Skeletal muscle cell (primary cell): ENCODE results near the gene ADK.
"Not testable (repeated sequence)": the region's sequence is repeated elsewhere in the genome, so short reads cannot be mapped to it uniquely, and the experiment has no call there.

Experiments
- DNase-seq: peaks from one replicate; pipeline ENCODE4 v3.0.0-alpha.2; 2010; ENCODE audit warnings: low read depth
- H3K4me3 ChIP-seq: 2 replicates; pipeline ENCODE4 v1.5.1; 2011; ENCODE audit warnings: low read depth, mild to moderate bottlenecking, control low read depth, low read length, moderate library complexity

Gene ADK

GRCh38 chr10:74496276-74496675 lies 345.3 kb downstream of the ADK start:
- not testable (repeated sequence) for H3K4me3 ChIP-seq, DNase-seq

GRCh38 chr10:74498664-74499063 lies 347.6 kb downstream of the ADK start:
- not testable (repeated sequence) for DNase-seq, H3K4me3 ChIP-seq

- no peak for DNase-seq
- H3K4me3 ChIP-seq, result no peak overlapping the region
Measured at GRCh38 chr10:74500026-74500704, 349.1 kb downstream of the ADK start.

- H3K4me3 ChIP-seq, result no peak overlapping the region
- no peak for DNase-seq
Measured at GRCh38 chr10:74500816-74501215, 349.8 kb downstream of the ADK start.

GRCh38 chr10:74502963-74503608 lies 352.1 kb downstream of the ADK start:
- H3K4me3 ChIP-seq, result no peak overlapping the region
- DNase-seq, result peak; percentile 62

GRCh38 chr10:74507951-74508350 lies 356.9 kb downstream of the ADK start:
- H3K4me3 ChIP-seq, result no peak overlapping the region
- no peak for DNase-seq

- no peak overlapping the region for H3K4me3 ChIP-seq
- no peak for DNase-seq
Measured at GRCh38 chr10:74510594-74510993, 359.6 kb downstream of the ADK start.

- no peak overlapping the region for H3K4me3 ChIP-seq
- DNase-seq, result no peak
Measured at GRCh38 chr10:74511051-74511450, 360.0 kb downstream of the ADK start.

GRCh38 chr10:74514322-74514721 lies 363.3 kb downstream of the ADK start:
- H3K4me3 ChIP-seq, result no peak overlapping the region
- no peak for DNase-seq

GRCh38 chr10:74518061-74518460 lies 367.0 kb downstream of the ADK start:
- H3K4me3 ChIP-seq, result no peak overlapping the region
- no peak for DNase-seq

- no peak for DNase-seq
- H3K4me3 ChIP-seq, result no peak overlapping the region
Measured at GRCh38 chr10:74521526-74521925, 370.5 kb downstream of the ADK start.

GRCh38 chr10:74523199-74523598 lies 372.2 kb downstream of the ADK start:
- DNase-seq, result no peak
- no peak overlapping the region for H3K4me3 ChIP-seq

- H3K4me3 ChIP-seq, result no peak overlapping the region
Measured at GRCh38 chr10:74525885-74526284, 374.9 kb downstream of the ADK start.

GRCh38 chr10:74527611-74528010 lies 376.6 kb downstream of the ADK start:
- not testable (repeated sequence) for H3K4me3 ChIP-seq, DNase-seq

More at GRCh38 chr10:74525885-74526284, 374.9 kb downstream of the ADK start:
- no peak for DNase-seq

- H3K4me3 ChIP-seq, result no peak overlapping the region
- no peak for DNase-seq
Measured at GRCh38 chr10:74529205-74529604, 378.2 kb downstream of the ADK start.

GRCh38 chr10:74530981-74531380 lies 380.0 kb downstream of the ADK start:
- H3K4me3 ChIP-seq, result no peak overlapping the region
- DNase-seq, result no peak

GRCh38 chr10:74539317-74539716 lies 388.3 kb downstream of the ADK start:
- DNase-seq, result no peak
- no peak overlapping the region for H3K4me3 ChIP-seq

GRCh38 chr10:74541375-74541774 lies 390.4 kb downstream of the ADK start:
- DNase-seq, result no peak
- H3K4me3 ChIP-seq, result no peak overlapping the region

- no peak overlapping the region for H3K4me3 ChIP-seq
- peak; percentile 55 for DNase-seq
Measured at GRCh38 chr10:74542077-74542476, 391.1 kb downstream of the ADK start.

- no peak for DNase-seq
- H3K4me3 ChIP-seq, result no peak overlapping the region
Measured at GRCh38 chr10:74543276-74543675, 392.3 kb downstream of the ADK start.

- no peak for DNase-seq
- H3K4me3 ChIP-seq, result no peak overlapping the region
Measured at GRCh38 chr10:74544106-74544505, 393.1 kb downstream of the ADK start.
